Measurements from ENCODE around the gene TCL1B. TPM values are rescaled to one million over a fixed set of nuclear protein-coding genes. Genes with fewer than 3 reads are reported as not detected.

The TCL1B gene
- total RNA-seq, 1 donor from 2014 or later, result 4.1 TPM

Other genes with a start within 250 kb of the TCL1B start
- gene SYNE3, start 169.8 kb upstream of the TCL1B start, total RNA-seq (ENCODE audit: insufficient read depth, low replicate concordance), result 17.1 TPM
- 67.9 TPM for gene GLRX5, start 151.4 kb upstream of the TCL1B start, total RNA-seq (ENCODE audit: insufficient read depth, low replicate concordance)
- gene TCL1A, start 27.7 kb downstream of the TCL1B start, total RNA-seq (ENCODE audit: insufficient read depth, low replicate concordance), result 9.4 TPM
- 0.48 TPM for gene TUNAR, start 190.4 kb downstream of the TCL1B start, total RNA-seq (ENCODE audit: insufficient read depth, low replicate concordance)

Data from umbilical cord (tissue), 1 donor.